OCI-LY3 (cell line): ENCODE results near the gene BMERB1.
"Not testable (repeated sequence)": the region's sequence is repeated elsewhere in the genome, so short reads cannot be mapped to it uniquely, and the experiment has no call there.

Source experiments
- H2AFZ ChIP-seq: fragments of 200-600, 300-600 bp; shearing (Covaris generic); 2 replicates; pipeline ENCODE4 v1.6.0; 2014; ENCODE audit warnings: antibody characterized with exemption, low read depth, low read length
- H3K27ac ChIP-seq: fragments of 200-600, 300-600 bp; sonication (generic); 2 replicates; pipeline ENCODE4 v1.5.1; 2014; ENCODE audit warnings: mild to moderate bottlenecking, low read length, moderate library complexity, mixed read lengths
- H3K27me3 ChIP-seq: fragments of 200-600, 300-600 bp; sonication (generic); 2 replicates; pipeline ENCODE4 v1.6.1; 2014; ENCODE audit warnings: low read depth, low read length, mixed read lengths
- H3K36me3 ChIP-seq: fragments of 200-600, 300-600 bp; sonication (generic); replicated peaks from 2 replicates; pipeline ENCODE3; 2014; ENCODE audit warnings: low read depth, low read length, mixed read lengths
- H3K4me1 ChIP-seq: fragments of 300-600, 200-600 bp; sonication (generic); 2 replicates; pipeline ENCODE4 v1.6.1; 2014; ENCODE audit warnings: low read length, mixed read lengths
- H3K4me2 ChIP-seq: fragments of 200-600, 300-600 bp; sonication (generic); 2 replicates; pipeline ENCODE4 v1.6.1; 2014; ENCODE audit warnings: low read length, mixed read lengths
- H3K4me3 ChIP-seq: fragments of 300-600, 200-600 bp; sonication (generic); 2 replicates; pipeline ENCODE4 v1.5.1; 2014; ENCODE audit warnings: antibody characterized with exemption, mild to moderate bottlenecking, low read length, moderate library complexity
- H3K79me2 ChIP-seq: fragments of 300-600, 200-600 bp; shearing (Covaris generic); 2 replicates; pipeline ENCODE4 v1.6.1; 2014; ENCODE audit warnings: mild to moderate bottlenecking, low read length, mixed read lengths
- H3K9ac ChIP-seq: fragments of 300-600, 200-600 bp; shearing (Covaris generic); 2 replicates; pipeline ENCODE4 v1.6.0; 2014; ENCODE audit warnings: mild to moderate bottlenecking, low read length, moderate library complexity
- H3K9me3 ChIP-seq: fragments of 200-600, 300-600 bp; shearing (Covaris generic); 2 replicates; pipeline ENCODE4 v1.6.1; 2014; ENCODE audit warnings: low read length, mixed read lengths; ENCODE audit not compliant: insufficient read depth
- H4K20me1 ChIP-seq: fragments of 200-600, 300-600 bp; sonication (generic); 2 replicates; pipeline ENCODE4 v1.6.1; 2016; ENCODE audit warnings: low read length, mixed read lengths; ENCODE audit not compliant: insufficient read depth
- EZH2phosphoT487 ChIP-seq: fragments of 200-600 bp; shearing (Covaris generic); IDR thresholded peaks from 2 replicates; pipeline ENCODE4 v1.6.1; 2018; ENCODE audit warnings: antibody characterized with exemption, mixed run types, low read depth
- TF ChIP-seq, protein P1 (sequence below): fragments of 200-600, 300-600 bp; sonication (generic); IDR thresholded peaks from 2 replicates; pipeline ENCODE4 v1.5.1; 2014; ENCODE audit warnings: antibody characterized with exemption, low read length, low read depth

The BMERB1 gene

DNA sequence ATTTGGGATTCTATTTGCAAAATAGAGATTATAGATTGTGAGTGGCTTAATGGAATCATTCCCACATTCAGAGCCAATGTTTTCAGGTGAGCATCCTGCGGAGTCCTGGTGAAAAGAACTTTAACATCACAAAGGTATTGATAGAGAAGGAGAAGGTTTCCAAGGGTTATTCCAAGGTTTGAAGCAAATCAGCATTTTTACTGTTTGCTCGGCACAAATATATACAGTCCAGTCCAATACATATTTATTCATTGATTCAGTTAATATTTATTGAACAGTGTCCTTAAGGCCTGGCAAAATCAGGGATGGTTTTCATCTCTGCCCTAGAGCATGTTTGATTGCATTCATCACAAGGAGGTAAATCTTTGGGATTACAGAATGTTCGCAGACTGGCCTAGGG lies 32.4 kb upstream of the BMERB1 start:
- Histone ChIP-seq H3K4me1 (peaks cover 19% of the 10 kb centered on the region), H3K9me3 (no peaks in the 10 kb centered on the region), H3K36me3 (no peaks in the 10 kb centered on the region), H3K4me2 (no peak overlapping the region), H3K27me3 (no peaks in the 10 kb centered on the region), H3K9ac (no peak overlapping the region), H3K4me3 (no peak overlapping the region), H2AFZ (no peak overlapping the region), H3K79me2 (no peaks in the 10 kb centered on the region), H3K27ac (no peak overlapping the region), H4K20me1 (no peaks in the 10 kb centered on the region)
- TF ChIP-seq, protein P1, sequence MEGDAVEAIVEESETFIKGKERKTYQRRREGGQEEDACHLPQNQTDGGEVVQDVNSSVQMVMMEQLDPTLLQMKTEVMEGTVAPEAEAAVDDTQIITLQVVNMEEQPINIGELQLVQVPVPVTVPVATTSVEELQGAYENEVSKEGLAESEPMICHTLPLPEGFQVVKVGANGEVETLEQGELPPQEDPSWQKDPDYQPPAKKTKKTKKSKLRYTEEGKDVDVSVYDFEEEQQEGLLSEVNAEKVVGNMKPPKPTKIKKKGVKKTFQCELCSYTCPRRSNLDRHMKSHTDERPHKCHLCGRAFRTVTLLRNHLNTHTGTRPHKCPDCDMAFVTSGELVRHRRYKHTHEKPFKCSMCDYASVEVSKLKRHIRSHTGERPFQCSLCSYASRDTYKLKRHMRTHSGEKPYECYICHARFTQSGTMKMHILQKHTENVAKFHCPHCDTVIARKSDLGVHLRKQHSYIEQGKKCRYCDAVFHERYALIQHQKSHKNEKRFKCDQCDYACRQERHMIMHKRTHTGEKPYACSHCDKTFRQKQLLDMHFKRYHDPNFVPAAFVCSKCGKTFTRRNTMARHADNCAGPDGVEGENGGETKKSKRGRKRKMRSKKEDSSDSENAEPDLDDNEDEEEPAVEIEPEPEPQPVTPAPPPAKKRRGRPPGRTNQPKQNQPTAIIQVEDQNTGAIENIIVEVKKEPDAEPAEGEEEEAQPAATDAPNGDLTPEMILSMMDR: no peak
- no peak for TF ChIP-seq EZH2phosphoT487

DNA sequence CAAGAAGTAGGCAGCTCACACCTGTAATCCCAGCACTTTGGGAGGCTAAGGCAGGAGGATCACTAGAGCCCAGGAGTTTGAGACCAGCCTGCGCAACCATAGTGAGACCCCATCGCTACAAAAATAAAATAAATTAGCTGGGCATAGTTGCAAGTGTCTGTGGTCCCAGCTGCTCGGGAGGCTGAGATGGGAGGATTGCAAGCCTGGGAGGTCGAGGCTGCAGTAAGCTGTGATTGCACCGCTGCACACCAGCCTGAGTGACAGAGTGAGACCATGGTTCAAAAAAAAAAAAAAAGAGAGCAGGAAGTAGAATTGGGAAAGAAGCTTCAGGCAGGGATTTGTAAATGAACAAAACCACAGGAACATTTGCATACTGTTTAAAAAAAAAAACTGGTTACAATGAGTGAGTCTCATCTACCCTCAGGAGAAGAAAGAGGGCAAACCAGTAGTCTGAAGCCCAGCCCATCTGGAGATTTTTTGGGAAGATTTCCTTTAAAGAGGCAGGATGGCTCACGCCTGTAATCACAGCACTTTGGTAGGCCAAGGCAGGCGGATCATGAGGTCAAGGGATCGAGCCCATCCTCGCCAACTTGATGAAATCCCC lies 30.9 kb upstream of the BMERB1 start:
- Histone ChIP-seq H3K79me2 (no peaks in the 10 kb centered on the region), H3K4me2 (peak overlapping the region; percentile 31), H2AFZ (no peak overlapping the region), H4K20me1 (no peaks in the 10 kb centered on the region), H3K9me3 (no peaks in the 10 kb centered on the region), H3K36me3 (no peaks in the 10 kb centered on the region), H3K9ac (no peak overlapping the region), H3K4me1 (peaks cover 19% of the 10 kb centered on the region), H3K27ac (no peak overlapping the region), H3K27me3 (no peaks in the 10 kb centered on the region), H3K4me3 (no peak overlapping the region)
- no peak for TF ChIP-seq EZH2phosphoT487

DNA sequence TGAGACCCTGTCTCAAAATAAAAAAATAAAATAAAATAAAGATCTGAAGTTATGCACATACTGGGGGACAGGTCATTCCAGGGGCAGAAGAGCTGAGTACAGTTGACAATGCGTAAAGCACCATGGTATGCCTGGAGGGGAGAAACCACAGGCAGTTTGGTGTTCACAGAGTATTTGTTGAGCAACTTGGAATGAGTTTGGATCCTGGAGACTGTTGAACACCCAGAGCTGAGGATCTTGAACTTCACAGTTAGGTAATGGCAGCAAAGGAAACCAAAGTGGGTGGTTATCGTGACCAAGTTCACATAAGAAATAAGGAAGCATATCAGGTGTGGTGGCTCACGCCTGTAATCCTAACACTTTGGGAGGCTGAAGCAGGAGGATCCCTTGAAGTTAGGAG lies 30.3 kb upstream of the BMERB1 start:
- H3K27ac ChIP-seq, H4K20me1 ChIP-seq, H3K36me3 ChIP-seq, H3K4me3 ChIP-seq, H3K27me3 ChIP-seq, H3K79me2 ChIP-seq, H3K9me3 ChIP-seq, H3K9ac ChIP-seq, H2AFZ ChIP-seq: not testable (repeated sequence)
- H3K4me1 ChIP-seq: peaks cover 19% of the 10 kb centered on the region
- H3K4me2 ChIP-seq: peak overlapping the region; percentile 31

DNA sequence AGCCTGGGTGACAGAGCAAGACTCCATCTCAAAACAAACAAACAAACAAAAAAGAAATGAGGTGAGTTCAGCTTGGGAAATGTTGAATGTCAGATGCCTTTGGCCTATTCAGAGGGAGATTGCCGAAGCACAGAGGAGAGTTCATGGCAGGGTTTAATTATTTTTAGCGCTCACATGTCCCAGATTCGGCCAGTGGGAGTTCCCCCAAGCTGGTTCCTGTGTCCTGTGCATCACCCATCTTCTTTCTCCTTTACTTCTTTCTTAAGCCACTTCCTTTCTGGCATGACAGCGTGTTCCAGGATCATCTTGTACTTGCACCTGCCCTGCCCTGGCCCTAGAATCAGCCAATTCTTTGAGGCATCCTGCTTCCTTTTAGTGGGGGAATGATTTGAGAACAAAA lies 29.6 kb upstream of the BMERB1 start:
- no peak overlapping the region for H3K27ac ChIP-seq
- no peak overlapping the region for H3K9ac ChIP-seq
- no peaks in the 10 kb centered on the region for H3K27me3 ChIP-seq
- H3K79me2 ChIP-seq: no peaks in the 10 kb centered on the region
- H2AFZ ChIP-seq: no peak overlapping the region
- no peak overlapping the region for H3K4me3 ChIP-seq
- H3K4me1 ChIP-seq: peaks cover 19% of the 10 kb centered on the region
- no peaks in the 10 kb centered on the region for H3K9me3 ChIP-seq
- TF ChIP-seq, protein P1: no peak
- TF ChIP-seq EZH2phosphoT487: no peak
- H3K4me2 ChIP-seq: no peak overlapping the region
- H3K36me3 ChIP-seq: no peaks in the 10 kb centered on the region
- no peaks in the 10 kb centered on the region for H4K20me1 ChIP-seq

DNA sequence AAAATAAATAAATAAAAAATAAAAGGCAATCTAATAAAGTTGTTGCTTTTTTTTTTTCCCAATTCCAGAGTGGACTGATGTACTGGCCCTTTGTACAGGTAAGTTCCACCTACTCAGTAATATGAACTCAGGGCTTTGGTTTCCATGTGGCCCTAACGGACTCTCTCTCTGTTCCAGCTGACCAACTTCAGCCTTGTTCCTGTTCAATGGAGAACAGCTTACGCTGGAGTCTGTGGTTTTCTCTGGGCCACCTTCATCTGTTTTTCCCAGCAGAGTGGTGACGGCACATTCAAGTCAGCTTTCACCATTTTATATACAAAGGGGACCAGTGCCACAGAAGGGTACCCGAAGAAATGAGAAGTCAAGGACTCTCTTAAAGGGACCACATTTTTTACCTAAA lies 26.6 kb upstream of the BMERB1 start:
- not testable (repeated sequence) for H2AFZ ChIP-seq, H3K4me3 ChIP-seq, H3K9me3 ChIP-seq, H3K79me2 ChIP-seq, H3K36me3 ChIP-seq, H4K20me1 ChIP-seq, H3K27ac ChIP-seq, H3K4me2 ChIP-seq, H3K9ac ChIP-seq, H3K27me3 ChIP-seq
- H3K4me1 ChIP-seq: peaks cover 19% of the 10 kb centered on the region

DNA sequence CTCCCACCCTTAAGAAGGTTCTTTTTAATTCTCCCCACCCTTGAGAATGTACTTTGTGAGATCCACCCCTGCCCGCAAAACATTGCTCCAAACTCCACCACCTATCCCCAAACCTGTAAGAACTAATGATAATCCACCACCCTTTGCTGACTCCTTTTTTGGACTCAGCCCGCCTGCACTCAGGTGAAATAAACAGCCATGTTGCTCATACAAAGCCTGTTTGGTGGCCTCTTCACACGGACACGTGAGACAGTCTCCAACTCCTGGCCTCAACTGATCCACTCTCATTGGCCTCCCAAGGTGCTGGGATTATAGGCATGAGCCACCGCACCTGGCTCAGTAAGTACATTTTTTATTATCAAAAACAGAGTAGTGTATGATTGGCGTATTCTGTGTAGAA lies 24.9 kb upstream of the BMERB1 start:
- H3K9ac ChIP-seq, H3K36me3 ChIP-seq, H4K20me1 ChIP-seq, H3K4me1 ChIP-seq, H3K79me2 ChIP-seq, H3K9me3 ChIP-seq, H3K4me3 ChIP-seq, H3K27ac ChIP-seq, H2AFZ ChIP-seq, H3K27me3 ChIP-seq, H3K4me2 ChIP-seq: not testable (repeated sequence)
